ENCODE data around the gene EEIG2. TPM values are rescaled to one million over a fixed set of nuclear protein-coding genes. Genes with fewer than 3 reads are reported as not detected.

Gene EEIG2
- total RNA-seq, 4 donors from 2014 or later: 14.3 to 25.5 (median 17.8) TPM

DNA sequence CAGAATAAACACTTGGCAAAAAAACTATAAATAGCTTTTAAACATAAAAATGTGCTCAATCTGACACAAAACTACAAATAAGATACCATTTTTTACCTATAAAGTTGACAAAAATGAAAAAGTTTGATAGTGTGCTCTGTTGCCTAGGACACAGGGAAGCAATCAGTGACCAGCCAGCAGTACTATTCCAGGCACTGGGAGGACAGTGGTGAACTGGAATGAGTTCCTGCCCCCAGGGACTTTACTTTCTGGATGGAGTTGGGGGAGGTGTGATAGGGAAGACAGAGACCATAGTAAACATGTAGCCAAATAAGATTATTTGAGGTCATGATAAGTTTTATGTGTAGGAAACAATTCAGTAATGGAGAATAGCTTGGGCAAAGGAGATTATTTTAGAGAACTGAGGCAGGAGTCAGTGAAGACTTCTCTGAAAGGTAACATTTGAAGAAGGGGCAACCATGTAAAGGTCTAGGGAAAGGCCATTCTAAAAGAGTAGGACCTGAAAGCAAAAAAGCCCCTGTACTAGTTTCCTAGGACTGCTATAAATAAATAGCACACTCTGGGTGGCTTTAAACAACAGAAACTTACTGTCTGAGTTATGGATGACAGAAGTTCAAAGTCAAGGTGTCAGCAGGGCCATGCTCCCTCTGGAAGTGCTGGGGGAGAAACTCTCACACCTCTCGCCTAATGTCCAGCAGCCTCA lies 42.0 kb downstream of the EEIG2 start:
- TF ChIP-seq, protein P1, sequence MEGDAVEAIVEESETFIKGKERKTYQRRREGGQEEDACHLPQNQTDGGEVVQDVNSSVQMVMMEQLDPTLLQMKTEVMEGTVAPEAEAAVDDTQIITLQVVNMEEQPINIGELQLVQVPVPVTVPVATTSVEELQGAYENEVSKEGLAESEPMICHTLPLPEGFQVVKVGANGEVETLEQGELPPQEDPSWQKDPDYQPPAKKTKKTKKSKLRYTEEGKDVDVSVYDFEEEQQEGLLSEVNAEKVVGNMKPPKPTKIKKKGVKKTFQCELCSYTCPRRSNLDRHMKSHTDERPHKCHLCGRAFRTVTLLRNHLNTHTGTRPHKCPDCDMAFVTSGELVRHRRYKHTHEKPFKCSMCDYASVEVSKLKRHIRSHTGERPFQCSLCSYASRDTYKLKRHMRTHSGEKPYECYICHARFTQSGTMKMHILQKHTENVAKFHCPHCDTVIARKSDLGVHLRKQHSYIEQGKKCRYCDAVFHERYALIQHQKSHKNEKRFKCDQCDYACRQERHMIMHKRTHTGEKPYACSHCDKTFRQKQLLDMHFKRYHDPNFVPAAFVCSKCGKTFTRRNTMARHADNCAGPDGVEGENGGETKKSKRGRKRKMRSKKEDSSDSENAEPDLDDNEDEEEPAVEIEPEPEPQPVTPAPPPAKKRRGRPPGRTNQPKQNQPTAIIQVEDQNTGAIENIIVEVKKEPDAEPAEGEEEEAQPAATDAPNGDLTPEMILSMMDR (IDR thresholded peaks at IDR 0.05): no peak
- no peak for ATAC-seq (ENCODE audit: low FRiP score)
- DNase-seq (ENCODE audit: low spot score): no peak

DNA sequence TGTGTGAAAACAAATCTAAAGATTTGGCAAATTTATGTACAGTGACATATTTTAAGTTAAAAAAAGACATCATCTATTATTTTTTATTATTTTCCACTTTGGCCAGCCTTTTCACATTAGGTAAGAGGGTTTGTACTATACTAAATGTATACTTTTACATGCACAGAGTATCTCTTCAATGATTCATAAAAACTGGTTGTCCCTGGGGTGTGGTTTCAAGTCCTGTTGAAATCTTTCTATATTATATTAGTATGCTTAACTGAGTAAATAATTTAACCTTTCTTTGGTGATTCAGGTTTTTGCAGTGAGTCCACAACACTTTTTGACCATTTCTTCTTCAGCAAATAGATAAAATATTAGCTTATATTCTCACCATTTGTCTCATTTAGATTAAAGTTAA lies 45.7 kb downstream of the EEIG2 start:
- no peak for ATAC-seq (ENCODE audit: low FRiP score)
- no peak for DNase-seq (ENCODE audit: low spot score)
- TF ChIP-seq, protein P1 (IDR thresholded peaks at IDR 0.05): no peak

DNA sequence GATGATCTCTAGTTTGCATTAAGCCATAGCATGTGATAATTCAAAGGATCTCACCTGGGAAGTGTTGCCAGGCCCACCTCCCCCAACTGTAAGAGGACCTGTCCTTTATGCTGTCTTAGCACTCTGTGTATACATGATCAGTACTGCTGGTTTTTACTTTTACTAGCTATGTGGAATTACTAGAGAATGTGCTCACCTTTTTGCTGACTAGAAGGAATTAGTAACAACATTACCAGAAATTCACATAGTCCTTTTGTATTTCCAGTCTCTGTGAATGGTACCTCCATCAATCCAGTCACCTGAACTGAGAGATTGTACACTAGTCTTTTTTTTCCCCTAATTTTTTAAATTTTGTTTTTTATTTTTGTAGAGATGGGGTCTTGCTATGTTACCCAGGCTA lies 46.6 kb downstream of the EEIG2 start:
- TF ChIP-seq, protein P1 (IDR thresholded peaks at IDR 0.05): no peak
- DNase-seq (ENCODE audit: low spot score) (no peak), ATAC-seq (ENCODE audit: low FRiP score) (no peak)

DNA sequence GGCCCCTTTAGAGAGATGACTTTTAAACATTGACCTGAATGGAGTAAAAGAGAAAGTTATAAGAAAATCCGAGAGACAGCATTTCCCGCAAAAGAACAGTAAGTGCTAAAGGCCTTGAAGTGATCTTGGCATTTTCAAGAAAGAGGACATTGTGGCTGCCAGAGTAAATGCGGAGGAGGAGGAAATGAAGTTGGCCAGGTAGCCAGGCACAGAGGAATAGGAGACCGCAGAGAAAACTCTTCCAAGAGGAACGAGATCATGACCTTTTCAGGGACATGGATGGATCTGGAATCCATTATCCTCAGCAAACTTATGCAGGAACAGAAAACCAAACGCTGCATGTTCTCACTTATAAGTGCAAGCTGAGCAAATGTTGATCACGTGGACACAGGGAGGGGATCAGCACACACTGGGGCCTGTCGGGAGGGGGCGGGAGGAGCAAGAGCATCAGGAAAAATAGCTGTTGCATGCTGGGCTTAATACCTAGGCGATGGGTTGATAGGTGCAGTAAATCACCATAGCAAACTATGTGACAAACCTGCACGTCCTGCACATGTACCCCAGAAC lies 49.7 kb downstream of the EEIG2 start:
- ATAC-seq (ENCODE audit: low FRiP score) (no peak), DNase-seq (ENCODE audit: low spot score) (no peak)
- TF ChIP-seq, protein P1 (IDR thresholded peaks at IDR 0.05): no peak

Other genes starting within 250 kb of the EEIG2 start
- not detected for gene NBPF6, start 109.8 kb upstream of the EEIG2 start, total RNA-seq
- gene HENMT1, start 101.0 kb downstream of the EEIG2 start, total RNA-seq: 1 to 10 TPM; 2.8 to 4.9 (median 4.5) TPM
- gene PRPF38B, start 132.2 kb downstream of the EEIG2 start, total RNA-seq: 10 to 100 TPM; 17.6 to 41.6 (median 30.6) TPM
- gene FNDC7, start 152.8 kb downstream of the EEIG2 start, total RNA-seq: not detected
- 100 to 1,000 TPM in 1 of 4 donors, 10 to 100 TPM in 3; 38.3 to 103 (median 52.8) TPM for gene STXBP3, start 186.6 kb downstream of the EEIG2 start, total RNA-seq